GM18508 (cell line): ENCODE results near the gene BIN1.

Experiments used
- ATAC-seq: cut with Tn5 transposase; IDR thresholded peaks from one replicate; pipeline ENCODE4 v1.9.1; 2021; ENCODE audit warnings: moderate number of reproducible peaks; ENCODE audit not compliant: insufficient read depth, unreplicated experiment

The BIN1 gene

DNA sequence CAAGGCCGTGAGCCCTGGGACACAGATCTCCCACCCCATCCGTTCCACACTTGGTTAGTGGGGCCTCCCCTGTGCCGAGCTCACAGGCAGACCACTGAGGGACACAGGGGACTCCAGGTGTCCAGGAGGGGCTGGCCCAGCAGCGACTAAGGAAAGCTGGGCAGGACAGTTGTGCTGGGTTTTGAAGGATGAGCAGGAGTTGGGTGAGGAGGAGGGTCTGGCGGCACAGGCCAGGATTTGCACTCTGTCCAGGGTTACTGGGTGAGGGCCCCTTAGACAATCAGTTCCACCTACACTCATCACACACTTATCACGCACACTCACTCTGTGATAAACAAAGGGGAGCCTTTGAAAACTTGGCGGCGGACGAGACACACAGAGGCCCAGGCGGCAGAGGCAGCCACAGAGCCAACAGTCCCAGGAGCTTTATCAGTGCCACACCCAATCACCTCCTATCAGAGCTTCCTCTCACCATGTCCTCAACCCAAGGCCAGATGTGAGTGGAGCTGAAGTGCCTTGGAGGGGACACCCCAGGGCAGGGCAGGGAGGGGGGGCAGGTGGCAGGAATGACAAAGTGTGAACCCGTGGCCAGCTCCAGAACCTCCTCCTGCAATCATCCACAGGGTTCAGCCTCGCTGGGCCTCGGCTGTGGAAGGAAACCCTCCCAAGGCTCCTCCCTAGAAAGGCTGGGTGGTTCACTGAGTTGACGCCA lies 26.6 kb downstream of the BIN1 start:
- no peak for ATAC-seq

DNA sequence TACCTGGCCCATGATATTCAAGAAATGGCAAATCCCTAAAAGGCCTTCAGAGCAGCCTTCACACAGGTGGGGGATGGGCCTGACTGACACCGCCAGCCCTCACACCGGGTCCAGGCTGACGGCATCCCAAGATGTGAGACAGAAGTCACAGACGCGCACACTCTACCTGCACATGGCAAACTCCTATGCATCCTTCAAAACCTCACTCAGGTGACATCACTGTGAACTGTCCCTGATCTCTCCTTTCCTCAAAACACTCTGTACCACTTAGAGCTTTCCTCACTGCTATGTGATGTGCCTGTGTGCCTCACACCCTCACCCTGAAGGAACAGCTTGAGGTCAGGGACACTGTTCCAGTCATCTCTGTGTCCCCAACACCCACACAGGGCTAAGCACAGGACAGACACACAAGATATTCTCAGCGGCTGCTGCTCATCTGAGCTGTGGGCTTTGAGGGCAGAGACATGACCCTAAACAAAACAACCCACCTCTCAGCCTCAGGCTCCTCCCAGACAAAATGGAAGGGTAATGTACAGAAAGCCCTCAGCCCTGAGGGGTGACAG lies 27.5 kb downstream of the BIN1 start:
- no peak for ATAC-seq

DNA sequence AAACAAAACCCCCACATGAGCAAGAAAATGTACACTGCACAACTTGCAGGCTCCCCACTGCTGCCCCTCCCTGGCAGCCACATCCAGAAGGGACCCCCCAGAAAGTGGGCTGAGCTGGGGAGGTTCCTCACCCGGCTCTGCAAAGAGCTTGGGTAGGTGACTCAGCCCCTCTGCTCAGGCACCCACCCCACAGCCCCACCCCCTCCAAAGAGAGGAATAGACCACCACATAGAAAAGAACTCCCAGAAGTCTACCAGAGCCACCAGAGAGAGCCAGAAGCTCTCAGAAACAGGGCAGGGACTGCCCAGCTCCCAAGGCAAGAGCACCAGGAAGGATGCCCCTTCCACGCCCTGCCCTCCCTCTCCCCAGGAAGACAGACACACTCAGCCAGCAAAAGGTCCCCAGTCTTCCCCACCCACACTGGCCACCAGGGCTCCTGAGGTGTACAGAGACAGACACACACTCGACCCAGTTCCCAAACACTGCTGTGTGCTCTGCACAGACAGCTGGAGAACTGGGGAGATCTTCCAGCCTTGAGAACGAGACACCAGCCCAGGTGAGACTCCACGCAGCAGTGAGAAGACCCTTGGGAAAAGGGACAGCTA lies 28.2 kb downstream of the BIN1 start:
- no peak for ATAC-seq

DNA sequence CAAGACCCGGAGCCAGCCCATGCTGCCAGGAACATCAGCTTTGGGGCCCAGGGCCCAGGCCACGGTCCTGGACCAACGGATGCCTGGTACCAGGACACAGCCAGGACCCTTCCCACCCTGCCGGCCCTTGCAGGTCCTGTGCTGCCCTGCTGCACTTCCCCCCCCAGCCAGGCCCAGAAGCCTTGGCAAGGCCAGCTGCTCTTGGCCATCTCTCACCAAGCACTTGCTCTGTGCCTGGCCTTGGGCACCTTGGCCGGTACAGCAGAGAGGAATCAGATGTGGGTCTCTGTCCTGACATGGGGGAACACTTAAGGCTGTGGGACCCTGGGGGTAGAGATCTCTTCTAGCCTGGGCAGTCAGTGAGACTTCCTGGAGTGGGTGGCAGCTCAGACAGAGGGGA lies 28.9 kb downstream of the BIN1 start:
- ATAC-seq: no peak

DNA sequence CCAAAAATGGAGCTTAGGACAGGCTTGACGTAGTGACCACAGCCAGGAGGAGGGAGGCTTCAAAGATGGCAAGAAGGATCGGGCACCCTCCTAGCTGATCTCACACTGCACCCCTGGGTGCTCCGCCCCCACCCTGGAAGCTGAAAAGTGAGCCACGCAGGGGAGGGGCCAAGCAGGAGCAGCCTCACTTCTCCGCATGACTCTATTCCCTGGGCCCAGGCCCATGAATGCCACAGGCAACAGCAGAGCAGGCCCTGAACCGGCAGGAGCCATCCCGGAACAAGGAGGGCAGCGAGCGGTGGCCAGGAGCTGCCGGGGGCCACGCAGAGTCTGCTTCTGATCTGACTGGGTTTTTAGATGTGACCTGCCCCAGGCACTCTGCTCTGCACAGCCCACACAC lies 30.0 kb downstream of the BIN1 start:
- no peak for ATAC-seq

DNA sequence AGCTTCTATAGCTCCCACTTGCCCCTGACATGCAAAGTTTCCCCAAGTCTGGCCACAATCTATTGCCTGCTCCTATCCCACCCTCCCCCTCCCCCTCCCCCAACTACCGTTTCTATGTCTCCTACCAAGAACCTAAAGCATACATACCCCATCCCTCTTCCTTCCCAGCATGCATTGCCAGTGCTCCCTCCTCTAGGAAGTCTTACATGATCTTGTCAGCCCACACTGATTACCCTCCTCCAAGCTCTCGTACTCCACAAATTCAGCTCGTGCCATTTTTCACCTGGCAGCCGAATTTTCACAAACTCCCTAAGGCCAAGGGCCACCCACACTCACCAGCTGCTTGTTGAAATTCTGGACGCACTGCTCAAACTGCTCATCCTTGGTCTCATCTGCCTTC lies 30.7 kb downstream of the BIN1 start:
- no peak for ATAC-seq

DNA sequence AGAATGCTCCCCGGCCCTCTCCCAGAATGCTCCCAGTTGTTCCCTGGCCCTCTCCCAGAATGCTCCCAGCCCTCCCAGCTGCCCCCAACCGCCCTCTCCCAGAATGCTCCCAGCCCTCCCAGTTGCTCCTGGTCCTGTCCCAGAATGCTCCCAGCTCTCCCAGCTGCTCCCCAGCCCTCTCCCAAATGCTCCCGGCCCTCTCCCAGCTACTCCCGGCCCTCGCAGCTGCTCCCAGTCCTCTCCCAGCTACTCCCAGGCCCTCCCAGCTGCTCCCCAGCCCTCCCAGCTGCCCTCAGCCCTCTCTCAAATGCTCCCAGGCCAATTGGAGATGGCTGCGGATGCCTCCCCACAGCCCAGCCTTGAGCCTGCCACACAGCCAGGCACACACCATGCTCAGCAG lies 31.1 kb downstream of the BIN1 start:
- ATAC-seq: no peak

DNA sequence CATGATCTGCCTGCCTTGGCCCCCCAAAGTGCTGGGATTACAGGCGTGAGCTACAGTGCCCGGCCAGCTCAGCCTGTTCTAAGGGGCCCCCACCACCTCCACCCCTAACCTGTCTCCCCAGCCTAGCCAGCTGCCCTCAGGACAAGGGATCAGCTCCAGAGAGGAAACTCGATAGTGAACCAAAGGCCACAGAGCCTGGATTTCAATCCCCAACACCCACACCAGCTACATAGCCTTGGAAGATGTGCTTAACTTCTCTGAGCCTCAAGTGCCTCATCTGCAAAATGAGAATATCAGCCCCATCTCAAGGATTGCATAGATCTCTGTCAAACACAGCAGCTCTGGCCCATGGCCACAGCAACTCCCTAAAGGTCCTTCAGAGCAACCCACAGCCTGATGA lies 32.0 kb downstream of the BIN1 start:
- ATAC-seq: no peak

DNA sequence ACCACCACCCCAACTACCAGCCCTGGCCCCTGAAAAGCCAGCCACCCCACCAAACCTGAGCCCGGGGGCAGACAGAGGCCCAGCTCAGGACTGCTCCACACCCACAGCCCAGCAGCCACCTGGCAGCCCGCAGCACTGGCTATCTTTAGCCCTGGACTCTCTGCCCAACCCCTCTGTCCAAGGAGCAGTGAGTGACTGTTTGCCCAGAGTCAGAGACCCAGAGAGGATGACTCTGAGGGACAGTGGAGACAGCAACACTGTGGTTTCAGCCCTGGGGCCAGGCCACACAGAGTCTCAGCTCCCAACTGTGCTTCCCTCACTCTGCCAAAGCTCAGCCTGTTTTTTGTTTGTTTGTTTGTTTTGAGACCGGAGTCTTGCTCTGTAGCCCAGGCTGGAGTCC lies 32.6 kb downstream of the BIN1 start:
- ATAC-seq: no peak

DNA sequence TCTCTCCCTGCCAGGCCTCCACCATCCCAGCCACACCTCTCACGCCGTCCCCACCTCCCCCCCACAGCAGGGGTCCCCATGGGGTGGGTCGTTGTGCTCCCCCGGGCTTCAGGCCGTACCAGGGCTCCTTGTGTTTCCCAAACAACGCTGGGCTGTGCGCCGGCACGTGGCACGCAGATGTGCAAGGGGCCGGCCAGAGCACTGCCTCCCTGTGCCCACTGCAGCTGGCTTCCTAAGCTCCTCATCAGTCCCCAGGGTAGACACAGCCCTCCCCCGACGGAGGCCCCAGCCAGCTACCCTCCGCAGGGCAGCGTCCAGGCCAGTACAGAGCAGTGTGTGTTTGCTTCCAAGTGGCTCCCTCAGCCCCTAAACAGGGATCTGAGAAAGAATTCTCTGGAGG lies 34.0 kb downstream of the BIN1 start:
- ATAC-seq: no peak

DNA sequence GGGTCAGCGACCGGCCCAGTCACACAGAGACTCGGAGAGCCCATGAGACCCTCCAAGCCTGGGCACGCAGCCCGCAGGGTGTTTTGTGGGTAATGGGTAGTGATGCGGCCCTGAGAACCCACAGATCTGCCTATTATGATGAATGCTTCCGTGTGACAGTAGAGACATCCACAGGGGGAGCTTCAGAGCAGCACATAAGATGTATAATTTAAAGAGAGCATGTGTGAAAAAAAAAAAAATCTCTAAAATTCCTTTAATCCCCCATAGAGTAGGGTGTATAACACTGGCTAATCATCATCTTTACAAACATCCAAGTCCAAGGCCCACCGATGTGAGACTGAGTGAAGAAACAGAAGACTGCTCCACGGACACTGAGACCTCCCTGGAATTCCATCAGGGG lies 34.6 kb downstream of the BIN1 start:
- no peak for ATAC-seq

DNA sequence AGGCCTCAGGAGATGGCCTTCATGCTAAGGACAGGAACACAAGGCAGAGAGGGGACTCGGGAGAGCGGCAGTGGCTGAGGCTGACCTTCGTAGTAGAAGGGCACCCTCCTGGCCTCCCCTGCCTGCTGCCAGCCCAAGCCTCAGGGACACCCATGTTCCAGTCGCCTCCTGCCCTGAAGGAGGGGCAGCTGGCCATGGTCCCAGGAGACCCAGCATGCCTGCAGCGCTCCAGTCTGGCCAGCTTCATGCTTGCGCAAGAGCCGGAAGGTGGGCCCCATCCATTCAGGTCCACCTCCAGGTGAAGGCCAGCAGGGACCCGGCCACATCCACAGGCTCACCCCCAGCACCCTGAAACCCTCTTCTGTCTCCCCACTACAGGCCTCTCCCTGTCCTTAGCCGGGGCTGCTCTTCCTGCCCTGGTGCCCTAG lies 35.0 kb downstream of the BIN1 start:
- ATAC-seq: no peak

DNA sequence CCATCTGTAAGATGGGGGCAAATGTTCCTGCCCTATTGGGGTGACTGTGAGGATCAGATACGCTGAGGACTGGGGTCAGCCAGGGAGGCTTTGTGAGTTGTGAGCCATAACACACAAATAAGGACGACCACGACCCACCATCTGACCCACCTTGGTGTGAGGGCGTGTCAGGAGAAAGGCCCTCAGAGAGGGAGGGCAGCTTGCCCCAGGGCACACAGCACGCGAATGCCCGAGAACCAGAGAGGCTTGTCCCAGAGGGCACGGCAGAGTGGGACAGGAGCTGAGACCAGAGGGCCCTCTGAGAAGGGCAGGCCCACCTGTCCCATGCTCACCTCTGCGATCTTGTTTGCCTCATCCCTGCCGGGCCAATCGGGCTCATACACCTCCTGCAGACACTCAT lies 36.7 kb downstream of the BIN1 start:
- ATAC-seq: no peak

DNA sequence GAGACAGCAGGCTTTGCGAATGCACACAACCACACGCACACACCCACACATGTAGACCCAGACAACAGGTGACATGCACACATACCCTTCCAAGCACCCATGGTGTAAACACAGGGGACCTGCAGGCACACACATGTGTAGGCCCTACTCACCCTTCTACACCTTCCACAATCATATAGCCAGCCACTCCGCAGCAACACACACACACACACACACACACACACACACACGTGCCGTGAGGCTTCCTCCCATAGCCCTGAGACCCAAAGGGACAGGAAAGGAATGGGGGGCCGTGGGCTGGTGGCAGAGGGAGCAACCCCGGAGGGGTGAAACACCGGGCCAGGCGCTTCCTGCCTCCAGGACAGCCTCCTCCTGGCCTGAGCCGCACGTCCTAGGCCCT lies 37.4 kb downstream of the BIN1 start:
- ATAC-seq: no peak

DNA sequence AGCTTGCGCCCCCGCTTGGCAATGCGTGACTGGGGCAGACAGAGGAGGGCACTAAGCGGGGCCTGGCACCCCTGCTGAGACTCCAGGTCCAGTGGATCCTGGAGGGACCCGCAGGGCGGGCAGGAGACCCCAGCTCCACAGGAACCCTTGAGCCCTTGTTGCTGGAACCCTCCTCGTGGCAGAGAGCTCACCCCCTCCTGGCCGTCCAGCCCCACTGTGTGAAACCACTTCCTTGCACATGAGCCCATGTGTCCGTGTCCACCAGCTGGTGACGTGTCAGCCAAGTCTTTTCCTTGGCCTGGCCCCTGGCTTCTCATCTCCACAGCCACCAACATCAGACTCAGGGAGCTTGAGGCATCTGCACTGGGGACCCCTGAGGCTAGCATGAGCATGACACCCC lies 38.0 kb downstream of the BIN1 start:
- ATAC-seq: no peak

DNA sequence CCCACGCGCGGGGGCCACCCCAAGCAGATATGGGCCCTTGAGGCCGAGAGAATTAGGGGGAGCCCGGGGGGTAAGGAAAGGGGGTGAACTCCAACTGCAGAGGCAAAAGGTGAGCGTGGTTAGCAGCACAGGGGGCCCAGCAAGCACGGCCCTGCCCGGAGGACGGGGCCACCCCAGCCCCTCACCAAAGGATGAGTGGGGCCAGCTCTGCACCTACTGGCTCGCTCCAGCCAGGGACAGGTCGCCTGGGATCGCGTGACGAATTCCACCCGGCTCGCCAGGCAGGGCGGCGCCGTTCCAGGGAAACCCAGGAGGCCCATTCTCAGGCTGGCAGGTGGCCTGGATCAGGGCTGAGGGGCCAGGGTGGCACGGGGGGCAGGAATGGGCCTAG lies 38.6 kb downstream of the BIN1 start:
- ATAC-seq: no peak

DNA sequence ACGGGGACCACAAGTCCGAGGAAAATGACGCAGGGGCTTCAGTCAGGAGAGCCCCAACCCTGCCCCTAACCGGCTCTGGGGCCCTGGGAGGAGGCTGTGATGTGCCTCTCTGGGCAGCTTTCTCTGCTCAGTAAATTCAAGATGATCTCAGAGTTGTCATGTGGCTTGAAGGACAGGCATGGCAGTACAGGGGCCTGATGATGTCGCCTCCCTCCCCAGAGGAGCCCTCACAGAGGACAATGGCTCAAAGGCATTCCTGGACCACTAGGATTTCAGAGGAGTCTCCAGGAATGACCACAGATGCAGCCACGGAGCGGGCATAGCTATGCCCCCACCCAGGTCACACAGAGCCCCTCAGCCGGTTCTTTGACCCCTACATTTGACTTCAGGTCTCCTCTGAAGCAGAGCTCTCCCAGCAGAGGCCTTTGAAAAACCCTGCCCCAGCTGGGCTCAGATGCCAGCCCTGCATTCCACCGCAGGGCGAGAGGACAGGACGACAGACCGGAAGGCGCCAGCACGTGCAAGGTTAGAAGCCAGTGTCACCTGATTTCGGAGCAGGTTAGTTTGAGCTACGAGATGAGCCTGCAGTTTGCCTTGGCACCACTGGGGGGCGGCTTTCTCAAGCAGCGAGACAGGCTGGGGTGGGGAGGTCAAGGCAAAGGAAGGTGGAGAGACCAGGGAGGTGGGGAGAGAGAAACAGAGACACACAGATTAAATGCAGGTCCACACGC lies 39.2 kb downstream of the BIN1 start:
- ATAC-seq: no peak

DNA sequence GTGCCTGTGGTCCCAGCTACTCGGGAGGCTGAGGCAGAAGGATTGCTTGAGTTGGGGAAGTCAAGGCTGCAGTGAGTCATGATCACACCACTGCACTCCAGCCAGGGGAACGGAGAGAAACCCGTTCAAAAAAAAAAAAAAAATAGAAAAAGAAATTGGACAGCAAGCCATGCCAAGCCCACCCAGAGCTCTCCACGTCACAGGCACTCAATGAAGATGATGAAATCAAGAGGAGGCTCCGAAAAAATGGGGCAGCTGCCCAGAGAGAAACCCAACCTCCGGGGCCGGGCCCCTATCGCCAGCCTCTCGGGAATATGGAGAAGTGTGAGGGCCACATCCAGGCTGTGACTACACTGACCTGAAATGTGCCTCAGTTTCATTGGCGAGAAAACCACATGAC lies 40.0 kb downstream of the BIN1 start:
- ATAC-seq: no peak

DNA sequence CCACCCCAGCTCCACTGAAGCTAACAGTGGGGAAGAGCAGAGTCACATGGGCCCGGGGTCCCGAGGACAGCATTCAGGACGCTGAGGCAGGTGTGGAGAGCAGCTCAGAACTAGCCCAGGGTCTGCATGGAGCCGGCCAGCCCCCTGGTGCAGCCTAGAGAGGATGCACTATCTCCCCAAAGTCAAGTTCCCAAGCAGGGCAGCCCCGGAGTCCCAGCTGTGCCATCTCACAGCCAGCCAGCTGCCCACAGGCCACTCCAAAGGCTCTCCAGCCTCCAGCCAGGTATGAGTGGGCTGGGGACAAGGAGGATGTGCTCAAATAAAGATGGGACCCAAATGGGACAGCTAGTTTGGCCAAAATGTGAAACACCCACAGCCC lies 41.0 kb downstream of the BIN1 start:
- ATAC-seq: no peak

DNA sequence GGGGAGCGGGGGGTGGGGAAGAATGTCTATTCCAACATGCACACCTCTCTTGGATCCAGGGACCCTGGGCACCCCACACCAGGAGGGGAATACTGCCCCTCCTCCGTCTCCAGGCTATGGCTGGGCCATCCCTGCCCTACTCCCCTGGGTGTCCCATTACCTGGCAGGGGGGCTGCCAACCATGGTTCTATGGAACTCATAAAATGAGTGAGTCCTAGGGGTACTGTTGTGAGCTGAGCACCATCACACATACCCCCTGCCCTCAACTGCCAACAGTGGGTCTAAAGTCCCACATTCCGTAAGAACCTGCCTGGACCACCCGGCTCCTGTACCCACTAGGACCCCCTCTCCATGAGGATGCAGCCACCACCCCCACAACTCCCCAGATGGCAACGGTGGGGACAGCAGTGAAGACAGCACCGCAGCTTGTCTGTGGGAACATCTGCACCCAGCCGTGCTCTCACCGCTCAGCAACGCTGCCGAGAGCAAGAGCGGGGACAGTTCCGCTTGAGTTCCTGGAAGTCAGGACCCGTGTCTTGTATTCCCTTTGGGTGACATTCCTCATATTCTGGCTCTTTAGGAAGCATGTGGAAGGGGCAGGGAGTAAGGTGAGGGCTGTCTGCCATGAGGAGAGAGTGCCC lies 41.5 kb downstream of the BIN1 start:
- no peak for ATAC-seq

DNA sequence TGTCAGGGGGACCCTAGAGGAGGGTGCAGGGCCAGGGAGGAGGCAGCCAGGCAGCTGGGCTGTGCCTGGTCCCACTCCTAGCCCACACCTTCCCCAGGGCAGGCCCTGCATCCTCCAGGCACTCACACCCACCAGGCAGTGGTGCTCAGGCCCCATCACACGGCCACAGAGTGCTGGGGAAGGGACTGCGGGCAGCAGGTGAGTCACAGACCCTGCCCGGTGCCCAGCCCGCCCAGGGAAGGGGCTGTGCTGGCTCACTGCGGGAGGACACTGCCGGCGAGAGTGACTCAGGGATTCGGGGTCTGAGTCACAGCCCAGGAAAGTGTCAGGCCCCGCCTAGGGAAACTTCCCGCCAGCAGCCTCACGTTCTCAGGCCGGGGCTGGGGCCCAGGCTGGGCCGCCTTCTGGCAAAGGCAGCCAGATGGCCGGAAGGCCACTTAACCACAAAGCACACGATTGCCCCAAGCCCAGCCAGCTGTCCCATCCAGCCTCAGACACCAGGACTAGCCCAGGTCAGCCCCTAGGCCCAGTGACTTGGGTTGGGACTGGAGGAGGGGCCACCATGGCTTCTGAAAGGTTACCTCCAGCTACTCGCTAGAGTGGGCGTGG lies 42.2 kb downstream of the BIN1 start:
- peak; percentile 78 for ATAC-seq
